ENCODE data around the gene CAMK2B. TPM values are rescaled to one million over a fixed set of nuclear protein-coding genes. Genes with fewer than 3 reads are reported as not detected.
A peak's percentile ranks its signal among the peaks of the same experiment; 100 is the strongest.

The CAMK2B gene
- total and polyA plus RNA-seq, 7 donors, result 0.23 to 3.2 (median 1.5) TPM; not detected in 1

GRCh38 chr7:44276571-44277221 lies 48.7 kb downstream of the CAMK2B start:
- peaks cover 0 to 11% (median 0%) of the 10 kb centered on the region in 3 donors for H3K27me3 ChIP-seq
- 86 to 91% methylated on average over 20 of the region's 20 CpGs for WGBS, 2 donors
- H3K9me3 ChIP-seq, result no peaks in the 10 kb centered on the region
- H3K27ac ChIP-seq, result no peak overlapping the region
- peak; percentile 37 for DNase-seq
- intact Hi-C loops (cut with DNase I), result no loop called here
- no peak overlapping the region for H3K4me3 ChIP-seq
- no peaks in the 10 kb centered on the region for H3K36me3 ChIP-seq
- no peaks in the 10 kb centered on the region for H3K4me1 ChIP-seq
- no peak for TF ChIP-seq CTCF (IDR thresholded peaks at IDR 0.05)
- TF ChIP-seq EP300 (IDR thresholded peaks at IDR 0.05), result no peak
- no peak for TF ChIP-seq POLR2A (IDR thresholded peaks at IDR 0.05)
- no peak for TF ChIP-seq POLR2AphosphoS5 (IDR thresholded peaks at IDR 0.05)

GRCh38 chr7:44275957-44276570 lies 49.3 kb downstream of the CAMK2B start:
- Histone ChIP-seq H3K4me1 (no peaks in the 10 kb centered on the region), H3K4me3 (no peak overlapping the region), H3K36me3 (no peaks in the 10 kb centered on the region), H3K27ac (no peak overlapping the region), H3K9me3 (no peaks in the 10 kb centered on the region), H3K27me3 (peaks cover 0 to 11% (median 0%) of the 10 kb centered on the region in 3 donors)
- no peak for TF ChIP-seq EP300 (IDR thresholded peaks at IDR 0.05)
- no peak for TF ChIP-seq POLR2AphosphoS5 (IDR thresholded peaks at IDR 0.05)
- no peak for TF ChIP-seq POLR2A (IDR thresholded peaks at IDR 0.05)
- no peak for TF ChIP-seq CTCF (IDR thresholded peaks at IDR 0.05)
- 22 to 28% methylated on average over 17 of the region's 17 CpGs for WGBS, 2 donors
- intact Hi-C loops (cut with DNase I), result no loop called here
- peak; percentile 37 for DNase-seq

- H3K4me3 ChIP-seq, result no peak overlapping the region
- WGBS, 2 donors, result 62 to 80% methylated on average over 7 of the region's 7 CpGs
- intact Hi-C loops (cut with DNase I), result no loop called here
- H3K36me3 ChIP-seq, result no peaks in the 10 kb centered on the region
- peaks cover 0 to 11% (median 0%) of the 10 kb centered on the region in 3 donors for H3K27me3 ChIP-seq
- no peak for DNase-seq
- no peaks in the 10 kb centered on the region for H3K4me1 ChIP-seq
- no peak overlapping the region for H3K27ac ChIP-seq
- TF ChIP-seq EP300 (IDR thresholded peaks at IDR 0.05), result no peak
- no peak for TF ChIP-seq CTCF (IDR thresholded peaks at IDR 0.05)
- TF ChIP-seq POLR2A (IDR thresholded peaks at IDR 0.05), result no peak
- no peak for TF ChIP-seq POLR2AphosphoS5 (IDR thresholded peaks at IDR 0.05)
- no peaks in the 10 kb centered on the region for H3K9me3 ChIP-seq
These were observed 50.2 kb downstream of the CAMK2B start for GRCh38 chr7:44275146-44275545.

GRCh38 chr7:44274623-44274975 lies 50.8 kb downstream of the CAMK2B start:
- WGBS, 2 donors, result 83 to 90% methylated on average over 3 of the region's 3 CpGs
- H3K27ac ChIP-seq, result no peak overlapping the region
- no peaks in the 10 kb centered on the region for H3K4me1 ChIP-seq
- intact Hi-C loops (cut with DNase I), result no loop called here
- peaks cover 0 to 11% (median 0%) of the 10 kb centered on the region in 3 donors for H3K27me3 ChIP-seq
- no peak overlapping the region for H3K4me3 ChIP-seq
- DNase-seq, result peak; percentile 55
- H3K36me3 ChIP-seq, result no peaks in the 10 kb centered on the region
- no peaks in the 10 kb centered on the region for H3K9me3 ChIP-seq
- TF ChIP-seq EP300 (IDR thresholded peaks at IDR 0.05) (no peak), POLR2A (IDR thresholded peaks at IDR 0.05) (no peak), POLR2AphosphoS5 (IDR thresholded peaks at IDR 0.05) (no peak), CTCF (IDR thresholded peaks at IDR 0.05) (no peak)

Measured in sigmoid colon (tissue), 7 donors.